Mesenchymal stem cell (in vitro differentiated cells and primary cell): ENCODE measurements around the gene GPRC5C.
"Not testable (repeated sequence)": the region's sequence is repeated elsewhere in the genome, so short reads cannot be mapped to it uniquely, and the experiment has no call there.

ENCODE experiments used
- DNase-seq: peaks from one replicate; pipeline ENCODE4 v3.0.0-alpha.2; 2013
- H2AFZ ChIP-seq: one replicate; pipeline ENCODE4 v1.6.1; 2013; ENCODE audit warnings: low read depth, mild to moderate bottlenecking, control low read depth, inconsistent platforms, low read length, moderate library complexity
- H2AK5ac ChIP-seq: 2 replicates; pipeline ENCODE4 v1.6.1; 2013; ENCODE audit warnings: low read length, moderate library complexity, mild to moderate bottlenecking, inconsistent platforms; ENCODE audit not compliant: severe bottlenecking
- H2BK120ac ChIP-seq: one replicate; pipeline ENCODE4 v1.6.1; 2013; ENCODE audit warnings: low read depth, mild to moderate bottlenecking, inconsistent platforms, low read length, moderate library complexity
- H2BK12ac ChIP-seq, 2 experiments: one replicate each; pipeline ENCODE4 v1.6.1; 2013; ENCODE audit warnings: inconsistent platforms in 2 of 2, low read length in 2 of 2, mild to moderate bottlenecking in 2 of 2, moderate library complexity in 2 of 2, control low read depth in 1 of 2
- H2BK15ac ChIP-seq: one replicate; pipeline ENCODE4 v1.6.1; 2013; ENCODE audit warnings: mild to moderate bottlenecking, low read depth, inconsistent platforms; ENCODE audit not compliant: poor library complexity, severe bottlenecking
- H2BK5ac ChIP-seq: 2 replicates; pipeline ENCODE4 v1.6.1; 2013; ENCODE audit warnings: low read depth, mild to moderate bottlenecking, low read length, control low read depth, inconsistent platforms; ENCODE audit not compliant: poor library complexity, severe bottlenecking
- H3K14ac ChIP-seq, 2 experiments: one replicate each; pipeline ENCODE4 v1.6.1; 2013; ENCODE audit warnings: inconsistent platforms in 2 of 2, low read length in 2 of 2, control low read depth in 1 of 2, mild to moderate bottlenecking in 1 of 2, moderate library complexity in 1 of 2
- H3K18ac ChIP-seq, 2 experiments: one replicate each; pipeline ENCODE4 v1.6.1; 2013; ENCODE audit warnings: inconsistent platforms in 2 of 2, low read length in 2 of 2, control low read depth in 1 of 2, low read depth in 1 of 2, mild to moderate bottlenecking in 1 of 2
- H3K23ac ChIP-seq, 2 experiments: one replicate each; pipeline ENCODE4 v1.6.1; 2013; ENCODE audit warnings: inconsistent platforms in 2 of 2, low read length in 2 of 2, mild to moderate bottlenecking in 2 of 2, moderate library complexity in 2 of 2, control low read depth in 1 of 2
- H3K27ac ChIP-seq: 2 replicates; pipeline ENCODE4 v1.5.1; 2013; ENCODE audit warnings: mild to moderate bottlenecking, moderate library complexity, low read length, control low read depth, inconsistent platforms; ENCODE audit not compliant: poor library complexity, severe bottlenecking
- H3K27me3 ChIP-seq, 2 experiments: 2 replicates each; pipeline versions ENCODE4 v1.6.1 to v1.7.0; 2013; ENCODE audit warnings: low read length in 2 of 2, mild to moderate bottlenecking in 2 of 2, moderate library complexity in 2 of 2, control low read depth in 1 of 2, inconsistent platforms in 1 of 2; ENCODE audit not compliant: control insufficient read depth in 1 of 2, insufficient read depth in 1 of 2
- H3K36me3 ChIP-seq, 2 experiments: 2 replicates each; pipeline versions ENCODE4 v1.6.1 to v1.7.0; 2013; ENCODE audit warnings: low read length in 2 of 2, control low read depth in 1 of 2, inconsistent platforms in 1 of 2, low read depth in 1 of 2, mild to moderate bottlenecking in 1 of 2; ENCODE audit not compliant: insufficient read depth in 2 of 2, control insufficient read depth in 1 of 2
- H3K4ac ChIP-seq, 2 experiments: one replicate each; pipeline ENCODE4 v1.6.1; 2013; ENCODE audit warnings: inconsistent platforms in 2 of 2, low read length in 2 of 2, mild to moderate bottlenecking in 2 of 2, moderate library complexity in 2 of 2, control low read depth in 1 of 2, low read depth in 1 of 2
- H3K4me1 ChIP-seq: 2 replicates; pipeline ENCODE4 v1.6.1; 2013; ENCODE audit warnings: low read depth, low read length, control low read depth; ENCODE audit not compliant: control insufficient read depth, insufficient read depth
- H3K4me2 ChIP-seq: 2 replicates; pipeline ENCODE4 v1.6.1; 2013; ENCODE audit warnings: low read length, mild to moderate bottlenecking, inconsistent platforms; ENCODE audit not compliant: poor library complexity, severe bottlenecking
- H3K4me3 ChIP-seq, 2 experiments: 2 replicates each; pipeline versions ENCODE4 v1.5.1 to v1.7.0; 2013; ENCODE audit warnings: low read length in 2 of 2, mild to moderate bottlenecking in 2 of 2, control low read depth in 1 of 2, low read depth in 1 of 2; ENCODE audit not compliant: insufficient read depth in 1 of 2
- H3K79me1 ChIP-seq: replicated peaks from 2 replicates; pipeline ENCODE4 v1.6.1; 2013; ENCODE audit warnings: mild to moderate bottlenecking, control low read depth, low read length, inconsistent platforms; ENCODE audit not compliant: poor library complexity, severe bottlenecking
- H3K9ac ChIP-seq: 2 replicates; pipeline ENCODE4 v1.7.0; 2013; ENCODE audit warnings: mild to moderate bottlenecking, low read length, moderate library complexity
- H3K9me3 ChIP-seq: 2 replicates; pipeline ENCODE4 v1.7.0; 2013; ENCODE audit warnings: mild to moderate bottlenecking, low read length; ENCODE audit not compliant: control insufficient read depth
- H4K8ac ChIP-seq: one replicate; pipeline ENCODE4 v1.6.1; 2013; ENCODE audit warnings: inconsistent platforms, mild to moderate bottlenecking, low read length, moderate library complexity
- H4K91ac ChIP-seq: one replicate; pipeline ENCODE4 v1.6.1; 2013; ENCODE audit warnings: mild to moderate bottlenecking, low read length, inconsistent platforms
- WGBS: methylation state at CpG from one replicate; pipeline ENCODE4 v1.1.7; 2013; ENCODE audit warnings: mixed read lengths; 5-methylcytosine and 5-hydroxymethylcytosine counted together

GPRC5C gene

DNA sequence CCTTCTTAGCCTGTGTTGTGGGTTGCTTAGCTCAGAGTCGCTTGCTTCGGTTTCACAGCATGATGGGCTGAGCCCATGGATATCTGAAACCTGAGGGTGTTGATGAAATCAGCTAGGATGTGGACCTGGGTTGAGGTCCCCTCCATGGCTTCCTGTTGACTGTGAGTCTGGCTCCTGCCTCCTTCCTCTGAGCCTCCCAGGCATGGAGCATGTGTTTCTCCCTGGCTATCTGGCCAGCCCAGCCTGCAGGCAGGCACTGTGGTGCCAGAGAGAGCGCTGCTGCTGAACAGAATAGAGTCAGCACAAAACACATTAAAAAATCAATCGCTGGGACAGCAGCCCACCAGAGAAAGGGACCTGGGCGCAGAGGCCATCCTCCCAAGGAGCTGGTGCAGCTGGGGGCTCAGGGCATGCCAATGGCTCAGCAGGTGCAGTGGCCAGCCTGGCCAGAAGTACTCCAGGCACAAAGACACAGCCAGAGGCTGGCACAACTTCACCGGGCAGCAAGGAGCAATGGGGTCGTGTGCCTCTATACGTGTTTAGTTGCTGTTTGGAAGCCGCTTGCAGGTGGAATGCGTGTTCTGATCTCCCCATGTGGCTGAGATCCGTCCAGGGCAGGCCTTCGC, 28.3 kb upstream of the GPRC5C start:
- Histone ChIP-seq H3K4me1 (peaks cover 6% of the 10 kb centered on the region), H2AK5ac (no peak overlapping the region), H4K8ac (no peak overlapping the region), H2BK5ac (no peak overlapping the region), H2BK15ac (no peak overlapping the region), H3K14ac (no peak overlapping the region), H3K79me1 (no peaks in the 10 kb centered on the region), H3K4ac (no peak overlapping the region), H3K27ac (no peak overlapping the region), H2AFZ (no peak overlapping the region), H3K4me2 (no peak overlapping the region), H3K9ac (no peak overlapping the region), H3K36me3 (no peaks in the 10 kb centered on the region), H2BK120ac (no peak overlapping the region), H3K18ac (no peak overlapping the region), H3K9me3 (no peaks in the 10 kb centered on the region), H2BK12ac (no peak overlapping the region), H3K4me3 (no peak overlapping the region), H3K27me3 (peaks cover 0 to 32% of the 10 kb centered on the region in 2 experiments), H4K91ac (no peak overlapping the region), H3K23ac (no peak overlapping the region)
- WGBS, result 79% methylated on average over 12 of the region's 12 CpGs
- DNase-seq, result no peak

DNA sequence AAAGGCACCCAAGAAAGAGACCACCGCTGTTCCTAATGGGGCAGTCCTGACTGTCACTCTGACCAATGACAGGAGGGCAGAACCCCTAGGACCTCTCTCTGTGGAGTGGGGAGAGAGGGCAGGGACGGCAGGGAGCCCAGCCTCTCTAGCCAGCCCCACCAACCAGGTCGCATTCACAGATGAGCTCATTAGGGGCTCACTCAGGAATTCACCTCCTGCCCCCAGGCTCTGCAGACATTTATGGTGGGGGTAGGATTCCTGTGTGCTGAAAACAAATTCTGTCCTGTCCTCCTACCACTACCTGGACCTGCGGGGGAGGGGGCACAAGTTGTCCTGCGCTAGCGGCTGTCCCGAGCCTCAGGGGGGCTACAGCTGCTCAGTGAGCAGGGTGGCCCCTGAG, 27.7 kb upstream of the GPRC5C start:
- peaks cover 0 to 32% of the 10 kb centered on the region in 2 experiments for H3K27me3 ChIP-seq
- no peak overlapping the region for H2AFZ ChIP-seq
- no peak overlapping the region for H3K14ac ChIP-seq
- no peak overlapping the region for H2BK120ac ChIP-seq
- H3K4me3 ChIP-seq, result no peak overlapping the region
- H2AK5ac ChIP-seq, result no peak overlapping the region
- no peak overlapping the region for H3K9ac ChIP-seq
- no peak overlapping the region for H3K4me2 ChIP-seq
- no peak overlapping the region for H4K8ac ChIP-seq
- no peaks in the 10 kb centered on the region for H3K36me3 ChIP-seq
- H3K4ac ChIP-seq, result no peak overlapping the region
- DNase-seq, result no peak
- no peak overlapping the region for H3K18ac ChIP-seq
- H3K27ac ChIP-seq, result no peak overlapping the region
- H4K91ac ChIP-seq, result no peak overlapping the region
- no peak overlapping the region for H3K23ac ChIP-seq
- H2BK15ac ChIP-seq, result no peak overlapping the region
- no peak overlapping the region for H2BK5ac ChIP-seq
- 65% methylated on average over 5 of the region's 7 CpGs for WGBS
- no peak overlapping the region for H2BK12ac ChIP-seq
- peaks cover 6% of the 10 kb centered on the region for H3K4me1 ChIP-seq
- H3K9me3 ChIP-seq, result no peaks in the 10 kb centered on the region
- no peaks in the 10 kb centered on the region for H3K79me1 ChIP-seq

GRCh38 chr17:74404789-74405188, 27.1 kb upstream of the GPRC5C start:
- H3K36me3 ChIP-seq, result no peaks in the 10 kb centered on the region
- 67% methylated on average over 2 of the region's 6 CpGs for WGBS
- H3K27me3 ChIP-seq, result peaks cover 0 to 31% of the 10 kb centered on the region in 2 experiments
- no peaks in the 10 kb centered on the region for H3K79me1 ChIP-seq
- H2AFZ ChIP-seq, result no peak overlapping the region
- H3K23ac ChIP-seq, result no peak overlapping the region
- no peak for DNase-seq
- no peak overlapping the region for H3K14ac ChIP-seq
- no peak overlapping the region for H3K4ac ChIP-seq
- H3K27ac ChIP-seq, result no peak overlapping the region
- H3K9ac ChIP-seq, result no peak overlapping the region
- H3K4me3 ChIP-seq, result no peak overlapping the region
- H2BK120ac ChIP-seq, result no peak overlapping the region
- no peak overlapping the region for H2BK15ac ChIP-seq
- no peak overlapping the region for H3K4me2 ChIP-seq
- H2BK5ac ChIP-seq, result no peak overlapping the region
- H2AK5ac ChIP-seq, result no peak overlapping the region
- H3K4me1 ChIP-seq, result peaks cover 7% of the 10 kb centered on the region
- no peaks in the 10 kb centered on the region for H3K9me3 ChIP-seq
- no peak overlapping the region for H2BK12ac ChIP-seq
- H4K91ac ChIP-seq, result no peak overlapping the region
- H3K18ac ChIP-seq, result no peak overlapping the region
- no peak overlapping the region for H4K8ac ChIP-seq

DNA sequence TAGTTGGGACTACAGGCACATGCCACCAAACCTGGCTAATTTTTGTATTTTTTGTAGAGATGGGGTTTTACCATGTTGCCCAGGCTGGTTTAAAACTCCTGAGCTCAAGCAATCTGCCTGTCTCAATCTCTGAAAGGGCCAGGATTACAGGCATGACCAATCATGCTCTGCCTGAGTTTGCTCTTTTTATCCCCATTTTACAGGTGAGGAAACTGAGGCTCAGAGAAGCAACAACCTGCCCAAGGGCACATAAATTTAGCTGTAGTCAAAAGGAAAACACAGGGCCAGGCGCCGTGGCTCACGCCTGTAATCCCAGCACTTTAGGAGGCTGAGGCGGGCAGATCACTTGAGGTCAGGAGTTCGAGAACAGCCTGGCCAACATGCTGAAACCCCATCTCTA, 26.6 kb upstream of the GPRC5C start:
- H2AFZ ChIP-seq, H4K91ac ChIP-seq, H3K9me3 ChIP-seq, H3K9ac ChIP-seq, H2BK12ac ChIP-seq, H2AK5ac ChIP-seq, H3K36me3 ChIP-seq, H4K8ac ChIP-seq, H2BK120ac ChIP-seq, H3K79me1 ChIP-seq, H3K14ac ChIP-seq, H3K4me2 ChIP-seq, H3K4ac ChIP-seq, DNase-seq, H2BK15ac ChIP-seq, H3K27ac ChIP-seq, H3K18ac ChIP-seq, H2BK5ac ChIP-seq, H3K23ac ChIP-seq, H3K4me3 ChIP-seq: not testable (repeated sequence)
- H3K4me1 ChIP-seq, result peaks cover 13% of the 10 kb centered on the region
- WGBS, result 83% methylated on average over 5 of the region's 5 CpGs
- peaks cover 0 to 30% of the 10 kb centered on the region in 2 experiments for H3K27me3 ChIP-seq
